M059J (cell line): ENCODE results near the gene GALNT7. TPM values are rescaled to one million over a fixed set of nuclear protein-coding genes. Genes with fewer than 3 reads are reported as not detected.

Source experiments
- DNase-seq: peaks from one replicate; pipeline ENCODE4 v3.0.0-alpha.2; 2012; ENCODE audit warnings: low read depth
- total RNA-seq: library from RNA; depleted of rRNA; stranded (reverse); fragments of >200 nt; shearing (Covaris generic); gene quantifications from 2 replicates; pipeline ENCODE4 v1.2.3, GENCODE V29; 2014

GALNT7 gene
- total RNA-seq, 1 experiment from 2014 or later = 37.6 TPM

DNA sequence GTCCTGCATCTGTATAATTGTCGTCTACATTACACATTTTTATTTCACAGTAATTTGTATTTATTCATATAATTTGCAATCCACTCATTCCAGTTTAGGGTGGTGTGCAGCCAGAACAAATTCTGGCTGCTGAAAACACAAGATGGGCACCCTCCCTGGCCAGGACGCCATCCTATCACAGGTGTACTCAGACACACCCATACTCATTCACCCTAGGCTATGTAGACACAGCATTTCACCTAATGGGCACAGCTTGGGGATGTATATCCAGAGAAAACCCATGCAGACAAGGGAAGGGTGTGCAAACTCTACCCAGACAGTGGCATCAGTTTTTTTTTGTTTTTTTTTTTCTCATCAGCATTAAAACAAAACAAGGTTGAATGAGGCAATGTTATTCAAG is 92.4 kb downstream of the GALNT7 start:
- no peak for DNase-seq

DNA sequence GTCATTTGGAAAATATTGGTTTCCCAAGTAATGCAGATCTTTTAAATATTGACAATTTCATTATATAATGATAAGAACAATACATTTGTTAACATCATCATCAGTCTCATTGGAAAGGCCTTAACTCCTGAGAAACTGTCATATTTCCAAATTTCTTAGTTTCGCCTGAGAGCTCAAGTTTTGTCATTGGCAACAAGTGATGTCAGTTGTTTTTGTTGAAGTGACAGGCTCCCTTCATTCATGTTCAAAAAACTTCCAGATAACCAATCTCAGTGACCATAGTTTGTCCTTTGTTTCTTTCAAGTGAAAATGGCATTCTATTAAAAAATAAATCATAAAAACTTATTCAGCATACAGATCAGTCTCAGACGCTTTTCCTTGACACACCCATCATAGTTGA is 93.8 kb downstream of the GALNT7 start:
- no peak for DNase-seq

DNA sequence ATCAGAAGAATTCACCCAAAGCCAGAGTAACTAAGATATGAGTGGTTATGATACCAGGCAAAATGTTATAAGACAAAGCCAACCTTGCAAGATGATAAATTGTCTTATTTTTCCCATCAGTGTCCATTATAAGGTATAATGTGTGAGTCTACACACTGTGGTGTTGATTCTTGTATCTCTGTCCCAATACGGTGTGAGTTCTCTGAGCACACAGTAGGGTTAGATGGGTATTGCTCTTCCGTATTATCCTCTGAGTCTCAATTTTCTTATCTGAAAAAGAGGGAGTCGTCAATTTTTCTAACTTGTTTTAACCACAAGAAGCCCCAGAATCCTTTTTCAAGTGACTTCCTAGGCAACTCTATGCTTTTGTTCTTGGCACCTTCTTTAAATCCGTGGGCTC is 95.6 kb downstream of the GALNT7 start:
- DNase-seq = no peak

DNA sequence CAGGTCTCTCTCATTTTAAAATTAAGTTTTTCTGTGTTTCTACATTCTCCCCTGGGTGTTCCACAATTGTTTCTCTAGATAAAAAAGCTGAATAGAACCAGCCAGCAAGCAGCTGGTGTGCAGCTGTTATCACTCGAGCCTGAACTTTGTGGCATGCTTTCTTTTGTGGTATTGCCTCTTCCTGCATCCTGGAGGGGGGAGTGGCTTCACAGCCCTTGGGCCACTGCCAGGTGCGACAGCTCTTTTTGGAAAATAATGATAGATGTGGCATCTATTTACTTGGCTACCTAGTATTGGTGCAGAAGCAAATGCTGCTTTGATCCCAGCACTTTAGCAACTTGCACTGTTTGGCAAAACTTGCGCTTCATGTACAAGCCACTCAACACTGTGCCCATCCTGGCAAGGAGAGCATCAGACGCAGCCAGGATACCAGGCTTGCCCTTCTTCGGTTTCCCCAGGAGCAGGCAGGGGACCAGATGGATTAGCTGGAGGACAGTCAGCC is 96.1 kb downstream of the GALNT7 start:
- DNase-seq = peak; percentile 22

DNA sequence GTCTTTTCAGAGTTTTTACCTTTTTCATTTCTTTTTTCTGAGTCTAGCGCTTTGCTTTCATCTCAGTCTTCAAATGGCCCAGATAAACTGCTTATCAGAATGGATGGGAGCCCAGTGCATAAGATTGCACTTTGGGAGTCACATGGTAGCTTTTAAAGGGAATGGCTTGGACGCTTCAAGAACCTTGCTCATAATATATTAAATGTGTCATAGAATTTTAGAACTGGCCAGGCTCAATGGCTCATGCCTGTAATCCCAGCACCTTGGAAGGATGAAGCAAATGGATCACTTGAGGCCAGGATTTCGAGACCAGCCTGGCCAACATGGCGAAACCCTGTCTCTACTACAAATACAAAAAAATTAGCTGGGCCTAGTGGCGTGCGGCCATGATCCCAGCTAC is 97.1 kb downstream of the GALNT7 start:
- no peak for DNase-seq

DNA sequence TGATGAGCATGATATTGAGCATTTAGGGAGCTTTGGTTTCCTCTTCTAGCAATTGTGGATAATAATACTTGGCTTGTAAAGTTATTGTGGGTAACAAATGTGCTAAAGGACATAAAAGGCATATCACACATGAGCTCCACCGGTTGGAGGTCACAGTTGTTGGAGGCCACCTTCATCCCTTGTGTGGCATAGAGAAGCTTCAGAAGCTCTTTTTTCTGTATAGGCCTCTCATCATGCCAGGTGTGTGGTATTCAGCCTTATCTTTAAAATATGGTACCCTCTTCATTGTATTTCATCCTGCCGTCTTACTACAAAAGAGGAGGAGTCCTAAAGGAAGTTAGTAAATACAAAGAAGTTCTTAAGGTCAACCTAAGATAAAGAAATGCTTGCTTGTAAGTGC is 99.1 kb downstream of the GALNT7 start:
- no peak for DNase-seq

DNA sequence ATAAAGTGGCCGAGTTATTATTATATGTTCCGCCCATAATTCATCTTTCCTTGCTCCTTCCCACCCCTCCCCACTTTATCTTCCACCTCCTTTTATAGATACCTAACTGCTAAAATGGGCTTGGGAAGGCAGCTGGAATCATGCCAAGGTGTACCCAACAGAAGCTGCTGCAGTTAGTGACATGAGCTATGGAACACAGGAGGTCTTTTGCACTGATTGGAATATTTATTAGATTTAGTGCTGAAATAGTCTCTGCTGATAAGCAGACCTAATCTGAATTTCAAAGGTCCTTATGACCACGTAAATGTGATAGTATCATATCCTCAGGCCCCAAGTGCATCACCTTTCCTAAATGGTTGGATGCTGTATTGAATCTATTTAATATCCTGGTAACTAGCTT is 100.7 kb downstream of the GALNT7 start:
- DNase-seq = no peak

DNA sequence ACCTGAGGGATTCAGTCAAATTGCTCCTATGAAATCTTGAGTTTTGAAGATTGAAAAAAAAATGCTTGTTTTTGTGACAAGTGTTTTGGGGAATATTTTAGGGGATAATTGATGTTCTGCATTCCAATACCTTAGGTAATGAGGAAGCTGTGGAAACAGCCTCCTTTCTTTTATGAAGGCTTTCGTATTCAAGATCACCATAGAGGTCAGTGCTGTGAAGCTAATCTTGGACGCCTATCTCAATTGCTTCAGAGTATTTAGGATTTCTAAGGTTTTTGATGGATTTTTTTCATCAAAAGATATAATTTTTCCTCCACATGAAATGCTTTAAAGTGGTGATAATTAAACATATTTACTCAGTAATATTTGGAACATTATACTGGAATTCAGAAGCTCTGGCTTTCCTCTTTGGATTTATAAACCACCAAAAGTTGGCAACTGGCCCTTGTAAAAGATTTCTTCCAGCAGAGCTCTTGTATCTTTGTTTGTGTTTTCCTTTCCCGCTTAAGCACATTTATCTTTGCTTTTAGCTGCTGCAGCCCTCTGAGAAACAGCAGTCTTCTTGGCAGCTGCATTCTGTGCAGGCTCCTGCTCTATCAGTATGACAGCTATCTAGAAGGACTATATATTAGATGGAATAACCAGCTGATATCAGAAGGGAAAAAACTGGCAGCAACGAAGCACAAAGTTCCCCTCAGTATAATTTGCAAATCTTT is 101.9 kb downstream of the GALNT7 start:
- peak; percentile 13 for DNase-seq

DNA sequence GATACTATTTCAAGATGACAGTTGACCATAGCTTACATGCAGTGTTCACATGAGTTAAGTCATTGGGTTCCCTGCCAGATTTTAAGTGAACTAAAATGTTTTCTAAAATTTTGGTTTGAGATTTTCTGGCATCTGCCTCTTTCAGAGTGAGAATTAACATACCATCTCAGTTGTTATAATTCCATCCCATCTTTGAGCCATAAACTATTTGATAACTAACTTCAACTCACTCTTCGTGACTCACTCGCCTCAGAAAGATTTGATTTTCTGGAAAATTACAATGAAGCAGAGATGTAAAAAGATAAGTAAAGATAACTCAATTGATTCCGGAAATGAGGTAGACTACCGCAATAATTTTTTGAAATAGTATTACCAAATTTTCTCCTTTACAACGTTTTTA is 103.7 kb downstream of the GALNT7 start:
- no peak for DNase-seq

DNA sequence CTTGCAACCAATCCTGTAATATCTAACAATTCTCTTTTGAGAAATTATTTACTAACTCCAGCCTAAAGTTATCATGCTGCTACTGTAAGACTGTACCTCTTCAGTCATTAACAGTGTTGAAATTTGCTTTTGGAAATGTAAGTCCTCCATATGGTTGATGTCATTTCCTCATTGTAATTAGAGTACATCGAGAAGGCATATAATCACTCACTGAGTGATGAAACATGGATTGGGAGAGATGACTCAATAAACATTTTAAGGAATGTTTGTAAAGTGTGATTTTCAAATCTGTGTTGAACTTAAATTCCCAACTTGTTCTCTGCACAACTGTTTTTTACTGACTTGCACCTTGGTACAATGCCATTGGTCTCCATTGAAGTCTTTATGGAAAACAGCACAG is 104.4 kb downstream of the GALNT7 start:
- DNase-seq = peak; percentile 4

DNA sequence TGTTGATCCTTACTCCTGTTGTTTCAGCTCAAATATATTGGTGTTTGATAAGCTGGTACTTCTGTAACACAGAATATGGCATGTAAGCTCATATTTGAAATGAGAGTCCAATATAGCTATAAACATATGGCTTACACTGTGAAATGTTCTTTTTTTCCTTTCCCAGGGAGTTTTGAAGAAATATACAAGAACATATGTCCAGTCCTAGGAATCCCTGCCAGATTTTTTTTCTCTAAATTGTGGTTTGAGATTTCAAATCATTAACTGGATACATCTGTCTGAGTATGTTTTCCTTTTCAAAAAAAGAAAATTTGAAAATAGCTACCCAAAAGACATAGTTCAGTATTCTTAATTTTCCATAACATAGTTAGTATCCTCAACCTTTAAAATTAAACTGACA is 105.3 kb downstream of the GALNT7 start:
- no peak for DNase-seq

DNA sequence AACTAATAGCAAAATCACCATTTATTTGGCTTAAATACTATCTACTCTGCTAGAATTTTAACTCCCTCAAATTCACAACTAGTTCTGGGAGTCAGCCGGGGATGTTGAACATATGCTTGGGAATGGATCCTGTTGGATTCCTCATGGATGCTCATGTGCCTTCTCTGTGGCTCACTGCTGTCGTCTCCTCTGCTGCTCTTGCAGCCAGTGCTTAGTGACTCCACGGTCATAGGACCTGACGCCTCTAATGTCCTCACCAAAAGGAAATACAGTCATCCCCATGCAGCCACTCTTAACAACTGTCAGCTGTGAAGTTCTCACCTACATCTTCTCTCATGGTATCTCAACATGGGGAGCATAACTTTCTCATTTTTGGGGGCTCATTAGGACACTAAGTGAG is 106.1 kb downstream of the GALNT7 start:
- DNase-seq = no peak

DNA sequence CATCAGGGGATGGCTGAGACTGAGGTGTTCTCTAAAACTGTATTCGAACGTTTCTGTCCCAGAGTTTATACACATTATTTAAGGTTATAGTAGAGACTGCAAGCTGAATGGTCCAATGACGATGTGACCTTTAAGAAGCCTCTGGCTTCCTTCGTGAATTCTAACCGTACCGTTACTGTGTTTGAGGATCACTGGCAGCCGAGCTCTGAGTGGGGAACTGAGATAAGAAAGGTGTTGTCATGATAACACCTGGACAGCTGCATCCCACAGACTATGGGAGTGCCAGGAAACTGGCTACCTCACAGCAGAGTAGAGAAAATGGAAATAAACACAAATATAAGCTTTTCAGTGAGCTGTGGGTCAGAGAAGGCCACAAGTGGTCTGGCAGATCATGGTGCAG is 106.5 kb downstream of the GALNT7 start:
- no peak for DNase-seq

DNA sequence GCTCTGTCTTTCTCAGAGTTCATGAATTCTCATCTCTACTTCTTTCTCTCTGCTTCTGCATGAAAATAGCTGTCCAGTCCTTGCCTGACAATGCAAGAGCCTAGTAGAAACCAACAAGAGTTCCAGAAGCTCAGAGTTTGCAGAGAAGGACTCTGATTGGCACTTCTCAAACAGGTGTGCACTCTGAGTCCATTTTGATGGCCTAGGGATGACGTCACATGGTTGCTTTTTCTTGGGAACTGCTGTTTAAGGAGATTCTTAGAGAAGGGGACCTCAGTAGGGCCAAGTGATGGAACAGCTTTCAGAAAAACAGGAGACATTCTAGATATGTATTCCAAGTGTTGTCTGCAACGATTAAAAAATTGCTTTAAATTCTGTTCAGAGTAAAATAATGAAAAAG is 108.7 kb downstream of the GALNT7 start:
- no peak for DNase-seq

DNA sequence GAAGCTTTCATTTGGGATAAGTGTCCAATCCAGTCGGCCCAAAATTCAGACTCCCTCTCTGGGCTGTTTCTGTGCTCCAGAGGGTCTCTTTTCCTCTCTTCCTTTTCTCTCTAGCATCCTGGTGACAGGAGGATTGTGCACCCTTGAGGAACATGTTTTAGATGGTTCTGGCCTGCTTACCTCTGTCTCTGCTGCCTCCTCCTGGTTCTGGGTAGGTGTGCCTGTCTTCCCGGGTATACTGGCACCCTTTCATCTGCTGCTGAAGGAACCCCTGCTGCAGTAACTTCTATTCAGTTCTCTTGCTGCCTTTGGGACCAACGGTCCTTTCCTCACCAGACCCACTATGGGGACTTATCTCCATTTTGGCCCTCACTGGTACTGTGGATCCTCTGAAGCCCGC is 112.4 kb downstream of the GALNT7 start:
- no peak for DNase-seq

DNA sequence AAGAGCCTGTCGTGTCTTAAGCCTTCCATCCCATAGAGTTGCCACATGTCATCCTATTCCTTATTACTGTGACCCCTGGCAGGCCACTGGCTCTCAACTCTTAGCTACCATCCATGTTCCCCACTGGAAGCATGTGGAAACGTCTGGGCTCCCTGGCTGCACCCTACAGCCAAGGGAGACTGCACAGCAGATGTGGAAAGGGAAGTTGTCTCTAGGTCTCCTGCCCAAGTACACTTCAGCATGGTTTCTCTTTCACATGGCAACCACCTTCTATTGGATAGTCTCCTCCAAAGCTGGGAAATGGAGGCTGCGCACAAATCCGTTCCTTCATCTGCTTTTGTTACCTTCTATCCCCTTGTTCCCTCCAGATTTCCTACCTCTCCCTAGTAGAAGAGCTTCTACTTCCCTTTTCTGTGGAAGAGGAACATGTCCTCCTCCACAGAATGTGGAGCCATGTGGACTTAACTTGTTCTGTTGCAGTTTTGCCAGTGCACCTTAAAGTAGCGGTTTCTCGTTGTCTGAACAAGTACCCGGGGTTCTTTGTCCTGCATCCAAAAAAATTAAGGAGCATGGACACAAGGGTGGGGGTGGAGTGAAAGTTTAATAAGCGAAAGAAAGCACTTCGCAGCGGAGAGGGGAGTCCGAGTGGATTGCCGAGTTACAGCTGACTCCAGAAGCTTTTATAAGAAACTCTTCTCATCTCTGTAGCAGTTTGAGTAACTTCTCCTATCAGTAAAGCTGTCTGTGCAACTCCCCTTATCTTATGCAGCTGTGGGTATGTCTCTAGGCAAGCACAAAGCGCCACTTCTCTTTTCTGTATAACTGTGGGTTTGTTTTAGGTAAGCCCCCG is 113.0 kb downstream of the GALNT7 start:
- no peak for DNase-seq

DNA sequence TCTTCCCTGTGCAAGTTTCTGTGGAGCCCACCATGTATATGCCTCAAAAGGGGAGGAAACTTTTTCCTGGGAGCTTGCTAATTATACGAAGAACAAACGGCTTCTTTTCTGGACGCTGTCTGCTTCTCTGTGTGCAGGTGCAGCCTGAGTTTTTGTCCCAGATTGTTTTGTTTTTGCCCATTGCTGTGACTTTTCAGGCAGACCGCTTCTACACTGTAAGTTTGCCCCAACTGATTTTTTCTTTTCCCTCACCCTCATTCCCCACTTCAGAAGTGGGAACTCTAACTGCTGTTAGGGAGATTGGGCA is 113.6 kb downstream of the GALNT7 start:
- DNase-seq = no peak

DNA sequence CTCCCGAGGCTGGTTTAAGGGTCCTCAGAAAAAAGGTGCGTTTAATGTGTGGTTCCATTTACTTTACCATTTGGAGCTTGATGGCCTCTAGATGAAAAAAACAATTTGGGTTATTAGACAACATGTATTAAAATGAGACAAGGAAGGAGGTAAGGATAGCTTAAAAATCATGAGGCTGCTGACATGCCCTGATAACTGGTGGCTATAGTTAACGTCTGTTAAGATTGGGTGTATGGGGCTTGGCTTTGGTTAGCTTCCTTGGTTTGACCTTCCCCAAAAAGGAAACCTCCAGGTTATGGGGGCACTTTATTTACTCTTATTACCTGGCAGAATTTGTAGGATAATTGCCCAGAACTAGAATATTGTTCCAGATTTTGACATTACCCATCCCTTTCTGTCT is 114.0 kb downstream of the GALNT7 start:
- no peak for DNase-seq

DNA sequence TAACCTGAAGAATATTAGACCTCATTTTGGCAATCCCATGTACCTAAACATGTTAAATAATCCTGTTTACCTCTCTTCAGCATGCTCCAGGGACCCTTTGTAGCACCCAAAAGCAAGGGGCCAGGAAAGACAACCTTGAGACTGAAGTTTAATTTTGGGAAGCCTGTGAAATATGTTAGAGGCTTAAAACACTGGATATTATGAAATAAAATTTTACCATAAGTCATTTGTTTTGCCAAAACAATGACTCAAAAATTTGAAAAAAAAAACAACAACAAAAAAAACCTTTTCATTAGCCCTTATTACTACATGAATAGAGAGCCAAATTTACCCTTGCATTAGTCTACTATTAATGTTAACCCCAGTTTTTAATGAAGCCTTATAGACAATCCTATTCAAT is 115.9 kb downstream of the GALNT7 start:
- DNase-seq = no peak

DNA sequence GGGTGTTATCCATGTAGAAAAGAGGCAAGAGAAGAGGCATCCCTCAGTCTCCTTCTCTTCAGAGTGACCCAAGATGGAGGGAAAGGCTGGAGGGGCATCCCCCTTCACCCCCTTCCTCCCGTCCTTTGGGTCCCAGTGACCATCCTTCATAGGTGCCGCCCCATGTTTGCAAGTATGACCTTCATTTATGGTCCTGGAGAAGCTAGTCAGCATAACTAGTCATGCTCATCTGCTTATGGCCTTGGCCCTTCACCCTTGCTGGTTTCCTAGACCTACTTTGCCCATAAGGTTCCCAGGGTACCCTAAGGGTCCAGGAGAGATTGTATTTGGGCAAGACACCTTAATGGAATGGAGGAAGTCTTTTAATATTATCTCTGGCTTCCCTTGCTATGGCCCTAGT is 118.9 kb downstream of the GALNT7 start:
- DNase-seq = no peak

DNA sequence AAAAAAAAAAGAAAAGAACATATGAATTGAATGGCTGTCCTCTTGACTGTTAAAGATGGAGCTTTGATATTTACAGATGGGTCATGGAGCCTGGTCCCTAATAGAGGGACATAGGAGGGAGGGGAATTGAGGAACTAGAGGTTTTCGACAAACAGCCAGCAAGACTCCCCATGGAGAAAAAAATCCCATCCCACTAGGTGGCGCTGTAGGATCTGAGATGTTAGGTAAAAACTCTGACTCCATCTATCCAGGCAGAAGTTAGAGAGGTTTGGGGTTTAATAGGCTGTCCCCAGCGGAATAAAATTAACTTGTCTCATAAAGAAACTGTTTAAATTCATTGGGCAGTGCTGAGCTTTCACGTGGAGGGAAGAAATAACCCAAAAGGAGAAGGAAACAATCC is 119.7 kb downstream of the GALNT7 start:
- peak; percentile 45 for DNase-seq

DNA sequence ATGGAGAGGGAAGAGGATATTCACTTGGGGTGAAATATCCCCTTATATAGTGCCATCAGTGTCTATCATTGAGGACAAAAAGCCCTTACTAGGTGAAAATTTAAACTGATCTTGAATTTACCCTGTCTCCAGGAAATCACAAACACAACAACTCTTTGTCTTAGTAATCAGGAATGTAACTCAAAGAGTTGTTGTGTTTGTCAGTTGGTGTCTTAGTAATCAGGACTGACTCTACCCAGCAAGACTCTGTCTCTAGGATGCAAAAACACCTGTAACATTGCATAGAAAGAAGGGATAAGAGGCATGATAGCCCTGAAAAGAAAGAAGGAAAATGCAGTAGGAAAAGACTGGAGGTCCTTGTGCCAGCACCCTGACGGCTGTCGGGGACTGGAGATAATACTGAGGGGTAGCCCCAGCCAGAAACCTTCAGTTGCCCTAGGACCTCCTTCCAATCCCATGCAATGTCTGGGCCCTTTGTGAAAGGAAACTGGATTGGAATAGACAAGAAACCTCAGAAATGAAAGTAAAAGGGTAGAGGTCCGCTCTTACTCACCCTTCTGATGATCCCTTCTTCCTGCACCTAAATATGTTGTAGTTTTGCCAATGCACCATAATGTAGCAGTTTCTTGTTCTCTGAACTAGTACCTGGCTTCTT is 120.2 kb downstream of the GALNT7 start:
- peak; percentile 28 for DNase-seq

DNA sequence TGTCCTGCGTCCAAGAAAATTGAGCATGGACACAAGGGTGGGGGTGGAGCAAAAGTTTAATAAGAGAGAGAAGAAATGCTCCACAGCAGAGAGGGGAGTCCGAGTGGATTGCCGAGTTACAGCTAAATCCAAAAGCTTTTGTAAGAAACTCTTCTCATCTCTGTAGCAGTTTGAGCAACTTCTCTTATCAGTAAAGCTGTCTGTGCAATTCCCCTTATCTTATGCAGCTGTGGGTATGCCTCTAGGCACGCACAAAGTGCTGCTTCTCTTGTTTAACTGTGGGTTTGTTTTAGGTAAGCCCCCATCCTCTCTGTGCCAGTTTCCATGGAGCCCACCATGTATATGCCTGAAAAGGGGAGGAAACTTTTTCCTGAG is 120.7 kb downstream of the GALNT7 start:
- DNase-seq = no peak
